HepG2 (cell line): ENCODE data around the gene CD248. TPM values are rescaled to one million over a fixed set of nuclear protein-coding genes. Genes with fewer than 3 reads are reported as not detected.
A peak's percentile ranks its signal among the peaks of the same experiment; 100 is the strongest.

Experiments used
- ARNT2 ChIP-seq: sonication (generic); formaldehyde crosslinking; IDR thresholded peaks from 2 replicates; pipeline ENCODE4 v1.8.0; 2022; ENCODE audit warnings: mild to moderate bottlenecking, low read depth, missing genetic modification reagents, moderate library complexity
- BORCS8-MEF2B ChIP-seq: sonication (generic); formaldehyde crosslinking; IDR thresholded peaks from 2 replicates; pipeline ENCODE4 v1.8.0; 2022; ENCODE audit warnings: mild to moderate bottlenecking, missing genetic modification reagents
- ESRRA ChIP-seq: sonication (generic); formaldehyde crosslinking; IDR thresholded peaks from 2 replicates; pipeline ENCODE4 v1.5.1; 2020; ENCODE audit warnings: mild to moderate bottlenecking, low read depth, missing genetic modification reagents
- GABPA ChIP-seq, 2 experiments: IDR thresholded peaks; 2 replicates each; pipeline ENCODE4 v1.6.1; 2011 to 2016; ENCODE audit warnings: low read depth in 2 of 2, low read length in 1 of 2, missing biosample characterization in 1 of 2, missing genetic modification characterization in 1 of 2
- HDAC6 ChIP-seq: fragments of 200-600 bp; sonication (generic); IDR thresholded peaks from 2 replicates; pipeline ENCODE4 v1.7.0; 2017; ENCODE audit warnings: mild to moderate bottlenecking, antibody characterized with exemption, low read length, low read depth
- MAFG ChIP-seq: sonication (generic); formaldehyde crosslinking; IDR thresholded peaks from 2 replicates; pipeline ENCODE4 v1.5.1; 2020; ENCODE audit warnings: mild to moderate bottlenecking, missing genetic modification reagents
- MEIS1 ChIP-seq: sonication (generic); formaldehyde crosslinking; IDR thresholded peaks from 2 replicates; pipeline ENCODE4 v1.9.0; 2021; ENCODE audit warnings: mild to moderate bottlenecking, missing genetic modification reagents, moderate library complexity, borderline replicate concordance
- RBM22 ChIP-seq: fragments of 200-400 bp; formaldehyde crosslinking; optimal IDR thresholded peaks from 2 replicates; pipeline ENCODE3; 2017; ENCODE audit warnings: mild to moderate bottlenecking, low read length, moderate library complexity
- SAFB2 ChIP-seq: sonication (generic); formaldehyde crosslinking; IDR thresholded peaks from 2 replicates; pipeline ENCODE4 v1.5.1; 2020; ENCODE audit warnings: missing genetic modification reagents, low read depth, mild to moderate bottlenecking, borderline replicate concordance
- SMARCE1 ChIP-seq: fragments of 450-650 bp; IDR thresholded peaks from 2 replicates; pipeline ENCODE4 v1.6.1; 2017; ENCODE audit warnings: borderline replicate concordance
- SP5 ChIP-seq: IDR thresholded peaks from 2 replicates; pipeline ENCODE4 v1.6.1; 2016; ENCODE audit warnings: low read depth, borderline replicate concordance
- ZBTB21 ChIP-seq: sonication (generic); formaldehyde crosslinking; IDR thresholded peaks from 2 replicates; pipeline ENCODE4 v1.4.0; 2020; ENCODE audit warnings: missing genetic modification reagents
- ZBTB8A ChIP-seq: sonication (generic); formaldehyde crosslinking; IDR thresholded peaks from 2 replicates; pipeline ENCODE4 v1.4.0; 2020; ENCODE audit warnings: mild to moderate bottlenecking, low read depth, missing genetic modification reagents, borderline replicate concordance
- ZNF264 ChIP-seq: sonication (generic); formaldehyde crosslinking; IDR thresholded peaks from 2 replicates; pipeline ENCODE4 v1.4.0; 2020; ENCODE audit warnings: missing genetic modification reagents
- ZNF564 ChIP-seq: sonication (generic); formaldehyde crosslinking; IDR thresholded peaks from 2 replicates; pipeline ENCODE4 v1.8.1; 2023; ENCODE audit warnings: mild to moderate bottlenecking, missing genetic modification reagents
- ZNF790 ChIP-seq: sonication (generic); formaldehyde crosslinking; IDR thresholded peaks from 2 replicates; pipeline ENCODE4 v1.8.0; 2022; ENCODE audit warnings: missing genetic modification reagents, mild to moderate bottlenecking, borderline replicate concordance
- polyA plus RNA-seq, 8 experiments: library from polyadenylated mRNA; depleted of rRNA in 3 of 8; stranded (reverse) in 7 of 8; unstranded in 1 of 8; fragments of >200 nt; fragmentation: Illumina TruSeq in 4 of 8; extraction: Trizol in 4 of 8; gene quantifications; 2 replicates each; pipeline versions ENCODE4 v1.2.1 to v1.2.3, GENCODE V29; 2011 to 2016; ENCODE audit warnings: low read depth in 4 of 8, missing spikeins in 1 of 8, mixed read lengths in 1 of 8; ENCODE audit not compliant: insufficient read depth in 1 of 8
- total RNA-seq, 5 experiments: library from RNA; depleted of rRNA; stranded (reverse); fragments of >200 nt; fragmentation: Illumina TruSeq; extraction: Trizol; gene quantifications; 2 replicates each; pipeline ENCODE4 v1.2.3, GENCODE V29; 2016; ENCODE audit warnings: low read depth in 1 of 5
- TF ChIP-seq, protein P1 (sequence below): sonication (generic); formaldehyde crosslinking; IDR thresholded peaks from 2 replicates; pipeline ENCODE4 v1.5.1; 2020; ENCODE audit warnings: mild to moderate bottlenecking, missing genetic modification reagents, moderate library complexity
- TF ChIP-seq, protein P2 (sequence below), 2 experiments: IDR thresholded peaks; 2 replicates each; pipeline ENCODE4 v1.6.1; 2011 to 2012; ENCODE audit warnings: low read length in 2 of 2, borderline replicate concordance in 1 of 2, low read depth in 1 of 2, mild to moderate bottlenecking in 1 of 2, moderate library complexity in 1 of 2
- TF ChIP-seq, protein P3 (sequence below): sonication (generic); formaldehyde crosslinking; conservative IDR thresholded peaks from 2 replicates; pipeline ENCODE4 v1.5.0; 2020; ENCODE audit warnings: missing genetic modification reagents

The CD248 gene
- total and polyA plus RNA-seq, 2 of the 13 experiments (the other 11 are each of a cell fraction or from before 2014, with no cell fraction given): 0.25 to 0.35 TPM

DNA sequence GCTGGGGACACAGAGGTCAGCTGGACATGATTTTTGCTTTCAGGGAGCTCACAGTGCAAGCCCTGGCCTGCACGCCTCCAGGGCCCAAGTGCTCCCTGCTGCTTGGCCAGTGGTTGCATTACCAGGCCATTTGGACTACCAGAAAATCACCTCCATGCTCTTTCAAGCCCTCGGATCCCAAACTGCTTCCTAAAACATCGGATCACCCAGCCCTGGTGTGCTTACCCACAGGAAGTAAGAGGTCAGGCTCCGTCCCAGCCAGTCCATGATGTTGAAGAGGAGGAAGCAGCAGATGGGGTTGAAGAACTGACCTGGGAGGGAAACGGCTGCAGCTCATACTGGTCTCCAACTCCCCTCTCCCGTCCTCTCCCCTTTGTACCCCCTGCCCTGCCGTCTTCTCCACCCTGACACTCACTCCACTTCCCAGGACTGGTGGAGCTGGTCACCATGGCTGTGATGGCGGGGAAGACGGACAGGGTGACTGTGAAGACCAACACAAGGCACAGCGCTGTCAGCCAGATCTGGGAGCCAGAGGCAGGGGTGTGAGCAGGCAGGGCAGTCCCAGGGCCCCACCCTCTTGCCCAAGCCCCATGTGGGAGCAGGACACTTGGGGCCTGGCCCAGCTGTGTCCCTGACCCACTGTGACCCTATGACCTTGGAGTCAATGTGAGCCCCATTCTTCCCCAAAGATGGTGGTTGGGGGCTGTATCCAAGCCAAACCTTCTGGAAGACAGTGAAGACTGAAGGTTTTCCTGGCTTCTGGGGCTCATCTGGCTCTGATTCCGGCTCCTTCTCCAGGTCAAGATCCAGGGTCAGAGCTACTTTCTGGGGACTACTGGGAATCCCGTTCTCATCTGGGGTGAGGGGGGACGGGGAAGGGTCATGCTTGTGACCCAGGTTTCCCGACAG lies 49.1 kb upstream of the CD248 start (continued):
- TF ChIP-seq GABPA (IDR thresholded peaks at IDR 0.05; ENCODE audit: low read depth, low read length): no peak
- TF ChIP-seq GABPA (CRISPR knock-in tag; IDR thresholded peaks at IDR 0.05; ENCODE audit: low read depth): no peak
- TF ChIP-seq ESRRA: 0 out of 2 replicates have a peak, but pooled peaks have one; percentile 38
- TF ChIP-seq ZNF564: 0 out of 2 replicates have a peak, but pooled peaks have one; percentile 34
- TF ChIP-seq, protein P1, sequence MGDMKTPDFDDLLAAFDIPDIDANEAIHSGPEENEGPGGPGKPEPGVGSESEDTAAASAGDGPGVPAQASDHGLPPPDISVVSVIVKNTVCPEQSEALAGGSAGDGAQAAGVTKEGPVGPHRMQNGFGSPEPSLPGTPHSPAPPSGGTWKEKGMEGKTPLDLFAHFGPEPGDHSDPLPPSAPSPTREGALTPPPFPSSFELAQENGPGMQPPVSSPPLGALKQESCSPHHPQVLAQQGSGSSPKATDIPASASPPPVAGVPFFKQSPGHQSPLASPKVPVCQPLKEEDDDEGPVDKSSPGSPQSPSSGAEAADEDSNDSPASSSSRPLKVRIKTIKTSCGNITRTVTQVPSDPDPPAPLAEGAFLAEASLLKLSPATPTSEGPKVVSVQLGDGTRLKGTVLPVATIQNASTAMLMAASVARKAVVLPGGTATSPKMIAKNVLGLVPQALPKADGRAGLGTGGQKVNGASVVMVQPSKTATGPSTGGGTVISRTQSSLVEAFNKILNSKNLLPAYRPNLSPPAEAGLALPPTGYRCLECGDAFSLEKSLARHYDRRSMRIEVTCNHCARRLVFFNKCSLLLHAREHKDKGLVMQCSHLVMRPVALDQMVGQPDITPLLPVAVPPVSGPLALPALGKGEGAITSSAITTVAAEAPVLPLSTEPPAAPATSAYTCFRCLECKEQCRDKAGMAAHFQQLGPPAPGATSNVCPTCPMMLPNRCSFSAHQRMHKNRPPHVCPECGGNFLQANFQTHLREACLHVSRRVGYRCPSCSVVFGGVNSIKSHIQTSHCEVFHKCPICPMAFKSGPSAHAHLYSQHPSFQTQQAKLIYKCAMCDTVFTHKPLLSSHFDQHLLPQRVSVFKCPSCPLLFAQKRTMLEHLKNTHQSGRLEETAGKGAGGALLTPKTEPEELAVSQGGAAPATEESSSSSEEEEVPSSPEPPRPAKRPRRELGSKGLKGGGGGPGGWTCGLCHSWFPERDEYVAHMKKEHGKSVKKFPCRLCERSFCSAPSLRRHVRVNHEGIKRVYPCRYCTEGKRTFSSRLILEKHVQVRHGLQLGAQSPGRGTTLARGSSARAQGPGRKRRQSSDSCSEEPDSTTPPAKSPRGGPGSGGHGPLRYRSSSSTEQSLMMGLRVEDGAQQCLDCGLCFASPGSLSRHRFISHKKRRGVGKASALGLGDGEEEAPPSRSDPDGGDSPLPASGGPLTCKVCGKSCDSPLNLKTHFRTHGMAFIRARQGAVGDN (CRISPR knock-in tag): peak; percentile 48
- TF ChIP-seq MAFG (CRISPR knock-in tag): no peak
- 0 out of 2 replicates have a peak, but pooled peaks have one; percentile 25 for TF ChIP-seq ARNT2 (CRISPR knock-in tag)
- TF ChIP-seq ZBTB21 (CRISPR knock-in tag): no peak
- peak; percentile 23 for TF ChIP-seq RBM22
- TF ChIP-seq HDAC6: no peak
- no peak for TF ChIP-seq ZNF790 (CRISPR knock-in tag)
- no peak for TF ChIP-seq SMARCE1
- no peak for TF ChIP-seq ZBTB8A (CRISPR knock-in tag)
- peak; percentile 51; the same call in 1 of the 2 replicates for TF ChIP-seq SAFB2 (CRISPR knock-in tag)
- TF ChIP-seq, protein P2, sequence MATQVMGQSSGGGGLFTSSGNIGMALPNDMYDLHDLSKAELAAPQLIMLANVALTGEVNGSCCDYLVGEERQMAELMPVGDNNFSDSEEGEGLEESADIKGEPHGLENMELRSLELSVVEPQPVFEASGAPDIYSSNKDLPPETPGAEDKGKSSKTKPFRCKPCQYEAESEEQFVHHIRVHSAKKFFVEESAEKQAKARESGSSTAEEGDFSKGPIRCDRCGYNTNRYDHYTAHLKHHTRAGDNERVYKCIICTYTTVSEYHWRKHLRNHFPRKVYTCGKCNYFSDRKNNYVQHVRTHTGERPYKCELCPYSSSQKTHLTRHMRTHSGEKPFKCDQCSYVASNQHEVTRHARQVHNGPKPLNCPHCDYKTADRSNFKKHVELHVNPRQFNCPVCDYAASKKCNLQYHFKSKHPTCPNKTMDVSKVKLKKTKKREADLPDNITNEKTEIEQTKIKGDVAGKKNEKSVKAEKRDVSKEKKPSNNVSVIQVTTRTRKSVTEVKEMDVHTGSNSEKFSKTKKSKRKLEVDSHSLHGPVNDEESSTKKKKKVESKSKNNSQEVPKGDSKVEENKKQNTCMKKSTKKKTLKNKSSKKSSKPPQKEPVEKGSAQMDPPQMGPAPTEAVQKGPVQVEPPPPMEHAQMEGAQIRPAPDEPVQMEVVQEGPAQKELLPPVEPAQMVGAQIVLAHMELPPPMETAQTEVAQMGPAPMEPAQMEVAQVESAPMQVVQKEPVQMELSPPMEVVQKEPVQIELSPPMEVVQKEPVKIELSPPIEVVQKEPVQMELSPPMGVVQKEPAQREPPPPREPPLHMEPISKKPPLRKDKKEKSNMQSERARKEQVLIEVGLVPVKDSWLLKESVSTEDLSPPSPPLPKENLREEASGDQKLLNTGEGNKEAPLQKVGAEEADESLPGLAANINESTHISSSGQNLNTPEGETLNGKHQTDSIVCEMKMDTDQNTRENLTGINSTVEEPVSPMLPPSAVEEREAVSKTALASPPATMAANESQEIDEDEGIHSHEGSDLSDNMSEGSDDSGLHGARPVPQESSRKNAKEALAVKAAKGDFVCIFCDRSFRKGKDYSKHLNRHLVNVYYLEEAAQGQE (IDR thresholded peaks at IDR 0.05; ENCODE audit: borderline replicate concordance in 1 of 2, low read depth in 1 of 2, low read length in 2 of 2): no peak
- TF ChIP-seq SP5 (CRISPR knock-in tag): no peak
- no peak for TF ChIP-seq ZNF264 (CRISPR knock-in tag)
- no peak; the same call in 1 of the 2 replicates for TF ChIP-seq BORCS8-MEF2B (CRISPR knock-in tag)
- TF ChIP-seq, protein P3, sequence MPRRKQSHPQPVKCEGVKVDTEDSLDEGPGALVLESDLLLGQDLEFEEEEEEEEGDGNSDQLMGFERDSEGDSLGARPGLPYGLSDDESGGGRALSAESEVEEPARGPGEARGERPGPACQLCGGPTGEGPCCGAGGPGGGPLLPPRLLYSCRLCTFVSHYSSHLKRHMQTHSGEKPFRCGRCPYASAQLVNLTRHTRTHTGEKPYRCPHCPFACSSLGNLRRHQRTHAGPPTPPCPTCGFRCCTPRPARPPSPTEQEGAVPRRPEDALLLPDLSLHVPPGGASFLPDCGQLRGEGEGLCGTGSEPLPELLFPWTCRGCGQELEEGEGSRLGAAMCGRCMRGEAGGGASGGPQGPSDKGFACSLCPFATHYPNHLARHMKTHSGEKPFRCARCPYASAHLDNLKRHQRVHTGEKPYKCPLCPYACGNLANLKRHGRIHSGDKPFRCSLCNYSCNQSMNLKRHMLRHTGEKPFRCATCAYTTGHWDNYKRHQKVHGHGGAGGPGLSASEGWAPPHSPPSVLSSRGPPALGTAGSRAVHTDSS: no peak
- TF ChIP-seq MEIS1 (CRISPR knock-in tag): no peak
